Bronchus fibroblast of lung (primary cell): Measurements from ENCODE around the gene OLA1. TPM values are rescaled to one million over a fixed set of nuclear protein-coding genes. Genes with fewer than 3 reads are reported as not detected.

ENCODE experiments used
- total RNA-seq: library from RNA; depleted of rRNA; stranded (reverse); fragments of >200 nt; gene quantifications from 2 replicates; pipeline ENCODE4 v1.2.3, GENCODE V29; 2015

The OLA1 gene
- 93.4 and 94.5 TPM in 2 replicates for total RNA-seq

GRCh38 chr2:174248187-174248997 lies at the start of gene OLA1:
TSS of gene OLA1 (minus strand) at chr2:174248532. CDS start at chr2:174246815, 1,717 bp downstream.

Other genes starting within 250 kb of the OLA1 start
- not detected in 2 replicates for gene SP9, start 86.4 kb upstream of the OLA1 start, total RNA-seq
- gene SCRN3, start 147.2 kb upstream of the OLA1 start, total RNA-seq, result 12.2 and 17.3 TPM in 2 replicates
- 0.74 and 1.3 TPM in 2 replicates for gene GPR155, start 238.5 kb upstream of the OLA1 start, total RNA-seq